Omental fat pad (tissue), 4 donors: ENCODE measurements around the gene IRF1. TPM values are rescaled to one million over a fixed set of nuclear protein-coding genes. Genes with fewer than 3 reads are reported as not detected.

Experiments
- ATAC-seq: fragments of 150-250 bp; one replicate; pipeline ENCODE4 v1.9.1; 2016; ENCODE audit warnings: mild to moderate bottlenecking, moderate library complexity; ENCODE audit not compliant: low FRiP score
- DNase-seq: peaks from one replicate; pipeline ENCODE4 v3.0.0-alpha.2; 2019; ENCODE audit warnings: low spot score
- CTCF ChIP-seq, 3 donors: fragments of 450-650 bp; IDR thresholded peaks; one replicate each; pipeline ENCODE4 v1.5.1; 2016 to 2017; ENCODE audit warnings: antibody characterized with exemption in 3 of 3, mild to moderate bottlenecking in 3 of 3, moderate library complexity in 2 of 3
- total RNA-seq, 4 donors: library from RNA; depleted of rRNA; stranded (reverse); fragments of >200 nt; gene quantifications; one replicate each; pipeline ENCODE4 v1.1.0, GENCODE V29; 2016

IRF1 gene
- total RNA-seq, 4 donors from 2014 or later: 23.5 to 172 (median 133) TPM

- TF ChIP-seq CTCF (IDR thresholded peaks at IDR 0.05): no peak
- DNase-seq: no peak
- ATAC-seq: peak; percentile 2
These were observed 596 bp downstream of the IRF1 start for GRCh38 chr5:132489871-132490483.

GRCh38 chr5:132489051-132489770, 1.4 kb downstream of the IRF1 start:
- TF ChIP-seq CTCF (IDR thresholded peaks at IDR 0.05): no peak
- no peak for ATAC-seq
- no peak for DNase-seq

- ATAC-seq (no peak), DNase-seq (no peak)
- TF ChIP-seq CTCF (IDR thresholded peaks at IDR 0.05): no peak
These were observed 2.0 kb downstream of the IRF1 start for GRCh38 chr5:132488590-132488989.

GRCh38 chr5:132487841-132488555, 2.6 kb downstream of the IRF1 start:
- no peak for TF ChIP-seq CTCF (IDR thresholded peaks at IDR 0.05)
- ATAC-seq (no peak), DNase-seq (peak; percentile 20)

GRCh38 chr5:132487095-132487428, 3.5 kb downstream of the IRF1 start:
- DNase-seq (no peak), ATAC-seq (no peak)
- TF ChIP-seq CTCF (IDR thresholded peaks at IDR 0.05): no peak

- no peak for ATAC-seq
- no peak for TF ChIP-seq CTCF (IDR thresholded peaks at IDR 0.05)
- DNase-seq: peak; percentile 20
These were observed 4.1 kb downstream of the IRF1 start for GRCh38 chr5:132486318-132487094.
